D721Med (cell line): ENCODE results near the gene PPBP.
"Not testable (repeated sequence)": the region's sequence is repeated elsewhere in the genome, so short reads cannot be mapped to it uniquely, and the experiment has no call there.

ENCODE experiments used
- DNase-seq: peaks from one replicate; pipeline ENCODE4 v3.0.0; 2011; ENCODE audit warnings: low spot score; ENCODE audit not compliant: insufficient read length
- FAIRE-seq: peaks from 2 replicates; lab custom pipeline; 2011; peaks lifted over from hg19 to GRCh38; lab: Jason Lieb, UNC
- TF ChIP-seq, protein P1 (sequence below): IDR thresholded peaks from 2 replicates; pipeline ENCODE4 v1.5.1; 2012; ENCODE audit warnings: mild to moderate bottlenecking, control low read depth; ENCODE audit not compliant: insufficient read depth; ENCODE audit errors: missing control alignments

Gene PPBP

GRCh38 chr4:73952352-73952751 lies 35.6 kb downstream of the PPBP start:
- TF ChIP-seq, protein P1, sequence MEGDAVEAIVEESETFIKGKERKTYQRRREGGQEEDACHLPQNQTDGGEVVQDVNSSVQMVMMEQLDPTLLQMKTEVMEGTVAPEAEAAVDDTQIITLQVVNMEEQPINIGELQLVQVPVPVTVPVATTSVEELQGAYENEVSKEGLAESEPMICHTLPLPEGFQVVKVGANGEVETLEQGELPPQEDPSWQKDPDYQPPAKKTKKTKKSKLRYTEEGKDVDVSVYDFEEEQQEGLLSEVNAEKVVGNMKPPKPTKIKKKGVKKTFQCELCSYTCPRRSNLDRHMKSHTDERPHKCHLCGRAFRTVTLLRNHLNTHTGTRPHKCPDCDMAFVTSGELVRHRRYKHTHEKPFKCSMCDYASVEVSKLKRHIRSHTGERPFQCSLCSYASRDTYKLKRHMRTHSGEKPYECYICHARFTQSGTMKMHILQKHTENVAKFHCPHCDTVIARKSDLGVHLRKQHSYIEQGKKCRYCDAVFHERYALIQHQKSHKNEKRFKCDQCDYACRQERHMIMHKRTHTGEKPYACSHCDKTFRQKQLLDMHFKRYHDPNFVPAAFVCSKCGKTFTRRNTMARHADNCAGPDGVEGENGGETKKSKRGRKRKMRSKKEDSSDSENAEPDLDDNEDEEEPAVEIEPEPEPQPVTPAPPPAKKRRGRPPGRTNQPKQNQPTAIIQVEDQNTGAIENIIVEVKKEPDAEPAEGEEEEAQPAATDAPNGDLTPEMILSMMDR: no peak
- FAIRE-seq (no peak), DNase-seq (no peak)

DNA sequence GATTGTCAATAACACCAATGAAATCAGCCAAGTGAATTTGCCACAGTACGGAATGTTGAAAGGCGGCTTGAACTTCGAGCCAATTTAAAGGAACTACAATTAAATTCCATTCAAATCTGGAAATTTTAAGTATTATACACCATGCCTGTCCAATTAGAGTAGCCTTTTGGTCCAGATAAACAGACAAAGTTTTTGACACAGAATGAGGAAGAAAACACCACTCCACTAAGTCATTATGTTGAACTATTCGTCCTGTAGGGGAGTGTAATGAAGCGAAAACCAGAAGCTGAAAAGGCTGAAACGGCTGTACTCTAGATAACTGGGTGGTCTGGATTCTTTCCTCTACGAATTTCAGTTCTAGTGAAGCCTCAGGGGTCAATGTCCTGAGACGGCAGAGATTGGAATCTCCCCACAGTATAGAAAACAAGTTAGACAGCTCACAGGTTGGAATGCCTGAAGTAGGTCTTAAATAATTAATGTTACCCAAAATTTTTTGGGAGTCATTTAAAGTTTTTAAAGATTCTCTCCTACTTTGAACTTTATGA lies 37.5 kb downstream of the PPBP start:
- DNase-seq, FAIRE-seq: not testable (repeated sequence)

DNA sequence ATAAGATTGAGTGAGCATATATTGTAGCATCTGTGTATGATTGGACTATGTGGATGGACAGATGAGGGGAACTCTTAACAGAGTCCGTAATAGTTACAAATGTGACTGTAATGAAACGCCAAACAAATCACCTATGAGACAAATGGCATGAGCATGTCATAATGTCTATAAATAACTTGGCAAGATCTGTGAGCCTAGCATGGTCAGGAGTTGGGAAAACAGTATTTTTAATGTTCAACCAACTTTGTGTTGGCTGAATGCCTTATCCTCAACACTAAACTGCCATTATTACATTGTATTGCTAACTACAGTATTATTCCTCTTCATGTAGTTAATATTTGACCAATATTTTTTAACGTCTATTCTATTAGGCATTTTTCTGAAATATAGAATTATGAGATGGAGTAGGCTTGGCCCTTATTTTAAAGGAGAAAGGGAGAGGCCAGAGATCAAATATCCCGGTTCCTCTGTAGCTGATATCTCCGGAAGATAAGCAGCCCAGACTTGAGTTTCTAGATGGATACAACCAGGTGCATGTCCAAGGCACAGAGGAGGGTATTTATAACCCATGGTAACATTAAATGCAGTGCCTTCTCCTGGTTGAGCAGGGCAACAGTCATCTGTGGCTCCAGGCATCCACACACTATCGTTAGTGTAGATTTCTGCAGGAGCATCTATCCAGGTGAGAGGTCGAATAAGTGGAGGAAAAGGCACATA lies 38.8 kb downstream of the PPBP start:
- FAIRE-seq (no peak), DNase-seq (no peak)
- TF ChIP-seq, protein P1: no peak

DNA sequence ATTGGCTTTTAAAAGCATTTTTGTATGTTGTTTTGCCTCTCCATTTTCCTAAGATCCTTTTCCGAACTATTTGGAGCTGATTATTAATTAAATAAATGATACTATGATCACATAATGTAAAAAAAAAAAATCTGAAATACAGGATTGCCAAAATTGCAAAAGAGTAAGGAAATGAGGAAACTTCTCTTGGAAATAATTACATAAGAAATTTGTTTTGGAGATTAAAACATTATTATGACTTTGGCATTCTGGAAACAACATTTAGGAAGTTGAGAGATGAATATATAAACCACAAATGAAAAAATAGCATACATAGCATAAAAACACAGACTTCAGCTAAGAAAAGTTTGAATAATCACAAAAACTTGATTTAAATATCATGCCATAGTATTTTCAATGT lies 39.7 kb downstream of the PPBP start:
- TF ChIP-seq, protein P1: no peak
- no peak for FAIRE-seq
- no peak for DNase-seq

- TF ChIP-seq, protein P1: no peak
- FAIRE-seq (no peak), DNase-seq (no peak)
Measured at GRCh38 chr4:73947239-73947985, 40.6 kb downstream of the PPBP start.

- no peak for FAIRE-seq
- DNase-seq: no peak
Measured at GRCh38 chr4:73945674-73946449, 42.1 kb downstream of the PPBP start.

More at GRCh38 chr4:73945674-73946449, 42.1 kb downstream of the PPBP start:
- TF ChIP-seq, protein P1: no peak
